GM12801 (cell line): Measurements from ENCODE around the gene NELL1.

Source experiments
- TF ChIP-seq, protein P1 (sequence below): IDR thresholded peaks from one replicate; pipeline ENCODE4 v1.5.1; 2011; ENCODE audit warnings: control low read depth; ENCODE audit not compliant: insufficient read length; ENCODE audit errors: extremely low read depth

The NELL1 gene

DNA sequence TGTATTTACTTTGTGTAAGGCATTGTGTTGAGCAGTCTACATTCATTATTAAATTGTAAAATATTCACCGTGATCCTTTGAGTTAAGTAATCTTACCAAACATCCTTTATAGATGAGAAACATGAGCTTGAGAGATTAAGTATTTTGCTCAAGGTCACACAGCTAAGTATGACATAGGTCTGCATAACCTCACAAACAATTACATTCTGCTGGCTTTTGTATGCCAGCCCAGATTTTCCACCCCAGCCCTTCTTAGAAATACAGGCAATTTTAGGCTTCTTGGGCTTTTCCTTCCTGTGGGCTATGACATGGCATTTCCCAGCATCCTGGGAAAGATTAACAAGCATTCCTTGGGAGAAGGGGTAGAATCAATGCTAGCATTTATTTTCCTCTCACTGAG is 357.3 kb downstream of the NELL1 start:
- TF ChIP-seq, protein P1, sequence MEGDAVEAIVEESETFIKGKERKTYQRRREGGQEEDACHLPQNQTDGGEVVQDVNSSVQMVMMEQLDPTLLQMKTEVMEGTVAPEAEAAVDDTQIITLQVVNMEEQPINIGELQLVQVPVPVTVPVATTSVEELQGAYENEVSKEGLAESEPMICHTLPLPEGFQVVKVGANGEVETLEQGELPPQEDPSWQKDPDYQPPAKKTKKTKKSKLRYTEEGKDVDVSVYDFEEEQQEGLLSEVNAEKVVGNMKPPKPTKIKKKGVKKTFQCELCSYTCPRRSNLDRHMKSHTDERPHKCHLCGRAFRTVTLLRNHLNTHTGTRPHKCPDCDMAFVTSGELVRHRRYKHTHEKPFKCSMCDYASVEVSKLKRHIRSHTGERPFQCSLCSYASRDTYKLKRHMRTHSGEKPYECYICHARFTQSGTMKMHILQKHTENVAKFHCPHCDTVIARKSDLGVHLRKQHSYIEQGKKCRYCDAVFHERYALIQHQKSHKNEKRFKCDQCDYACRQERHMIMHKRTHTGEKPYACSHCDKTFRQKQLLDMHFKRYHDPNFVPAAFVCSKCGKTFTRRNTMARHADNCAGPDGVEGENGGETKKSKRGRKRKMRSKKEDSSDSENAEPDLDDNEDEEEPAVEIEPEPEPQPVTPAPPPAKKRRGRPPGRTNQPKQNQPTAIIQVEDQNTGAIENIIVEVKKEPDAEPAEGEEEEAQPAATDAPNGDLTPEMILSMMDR: no peak

DNA sequence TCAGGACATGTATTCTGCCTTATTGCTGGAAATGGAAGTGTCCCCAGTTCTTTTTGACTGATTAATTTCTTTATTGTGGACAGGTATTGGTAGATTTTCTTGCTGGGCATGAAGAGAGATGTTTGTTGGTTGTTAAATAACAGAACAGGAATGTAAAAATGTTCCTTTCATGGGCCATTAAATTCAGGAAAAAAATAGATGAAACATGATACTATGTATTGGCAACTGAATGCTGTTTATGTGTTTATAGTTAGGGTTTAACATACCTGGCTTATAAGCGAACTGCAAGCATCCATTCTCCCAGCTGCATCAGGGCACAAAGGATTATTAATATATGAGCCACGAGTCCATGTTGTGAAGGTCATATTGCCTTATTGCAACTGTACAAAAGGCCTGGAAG is 368.5 kb downstream of the NELL1 start:
- TF ChIP-seq, protein P1: no peak

DNA sequence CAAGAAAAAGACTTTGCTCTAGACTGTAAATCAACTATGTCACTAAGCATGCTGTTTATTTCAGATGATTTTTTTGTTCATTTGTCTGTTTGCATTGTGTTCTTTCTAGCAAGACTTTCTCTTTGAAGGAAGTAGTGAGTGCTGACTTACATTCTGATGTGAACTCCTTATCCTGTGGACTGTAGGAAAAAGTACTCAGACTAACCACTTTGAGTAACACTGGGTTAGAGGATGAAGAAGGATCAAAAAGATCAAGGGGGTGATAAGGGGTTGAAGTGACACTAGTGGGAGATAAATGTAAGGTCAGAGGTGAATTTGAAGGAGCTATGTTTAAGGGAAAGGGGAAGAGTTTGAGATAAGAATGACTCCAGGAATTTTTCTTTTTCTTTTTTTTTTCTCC is 369.4 kb downstream of the NELL1 start:
- TF ChIP-seq, protein P1: no peak

DNA sequence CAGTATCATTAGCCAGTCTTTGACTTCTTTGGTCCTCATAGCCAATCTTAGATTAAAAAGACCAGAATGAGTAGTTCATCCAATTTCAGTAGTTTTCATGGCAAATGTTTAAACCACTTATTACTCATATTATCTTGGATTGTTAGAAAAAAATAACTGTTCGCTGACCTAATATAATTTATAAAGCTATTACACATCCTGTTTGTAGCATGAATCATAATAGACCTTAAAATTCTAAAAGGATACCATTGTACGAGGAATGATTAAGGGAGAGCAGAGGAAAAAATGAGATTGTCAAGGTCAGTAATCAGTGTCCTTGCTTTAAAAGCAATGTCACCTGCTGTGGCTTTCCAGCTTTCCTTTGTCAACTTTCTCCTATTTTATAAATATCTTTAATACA is 371.2 kb downstream of the NELL1 start:
- TF ChIP-seq, protein P1: no peak

DNA sequence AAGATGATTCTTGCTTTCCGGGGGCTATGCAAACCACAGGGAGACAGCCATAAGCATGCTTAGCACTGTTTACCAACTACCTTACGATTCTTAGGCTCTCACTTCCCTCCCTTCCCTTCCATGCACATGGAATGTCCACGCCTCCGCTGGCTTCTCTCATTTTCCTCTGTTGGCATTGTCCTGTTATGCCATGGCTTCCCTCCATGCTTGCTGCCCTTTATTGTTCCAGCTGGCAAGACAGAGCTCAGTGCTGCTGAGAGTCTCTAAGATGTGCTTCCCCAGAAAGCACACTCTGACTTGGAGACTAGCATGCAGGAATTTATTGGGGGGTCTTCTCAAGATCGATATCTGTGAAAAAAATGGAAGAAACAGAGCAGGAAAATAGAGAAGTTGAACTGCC is 379.2 kb downstream of the NELL1 start:
- TF ChIP-seq, protein P1: no peak

DNA sequence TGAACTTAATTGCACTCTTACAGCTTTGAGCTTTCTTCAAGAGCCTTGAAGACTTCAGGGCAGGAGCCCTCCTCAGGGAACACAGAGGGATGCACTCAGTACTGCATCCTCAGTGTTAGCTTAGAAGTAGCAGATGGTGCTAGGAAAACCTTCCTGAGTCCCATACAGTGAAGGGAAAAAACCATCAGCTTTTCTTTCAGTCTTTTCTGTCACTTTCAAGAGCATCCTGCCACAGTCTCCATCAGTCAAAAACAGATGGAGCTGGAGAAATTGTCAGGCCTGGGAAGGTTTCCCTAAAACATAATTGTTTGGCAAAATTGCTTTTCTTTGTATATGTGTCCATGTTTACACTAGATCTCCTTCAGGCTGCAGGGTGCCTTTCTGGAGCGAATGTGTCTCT is 384.1 kb downstream of the NELL1 start:
- TF ChIP-seq, protein P1: no peak

DNA sequence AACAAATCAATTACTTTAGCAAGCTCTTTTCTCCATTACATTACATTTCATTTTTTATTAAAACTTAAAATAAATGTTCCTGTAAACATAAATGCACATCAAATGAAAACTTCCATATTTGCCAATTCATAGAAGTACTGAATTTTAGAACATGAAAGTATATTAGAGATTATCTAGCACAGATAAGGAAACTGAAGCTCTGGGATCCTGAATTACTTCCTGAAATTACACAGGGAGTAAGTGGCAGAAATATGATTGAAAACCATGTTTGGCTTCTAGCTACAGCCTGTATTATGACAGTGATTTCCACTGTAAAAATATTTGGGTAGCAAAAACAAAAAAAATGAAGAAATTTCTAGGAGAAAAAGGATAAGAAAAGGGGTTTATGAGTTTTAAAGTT is 387.3 kb downstream of the NELL1 start:
- TF ChIP-seq, protein P1: no peak

DNA sequence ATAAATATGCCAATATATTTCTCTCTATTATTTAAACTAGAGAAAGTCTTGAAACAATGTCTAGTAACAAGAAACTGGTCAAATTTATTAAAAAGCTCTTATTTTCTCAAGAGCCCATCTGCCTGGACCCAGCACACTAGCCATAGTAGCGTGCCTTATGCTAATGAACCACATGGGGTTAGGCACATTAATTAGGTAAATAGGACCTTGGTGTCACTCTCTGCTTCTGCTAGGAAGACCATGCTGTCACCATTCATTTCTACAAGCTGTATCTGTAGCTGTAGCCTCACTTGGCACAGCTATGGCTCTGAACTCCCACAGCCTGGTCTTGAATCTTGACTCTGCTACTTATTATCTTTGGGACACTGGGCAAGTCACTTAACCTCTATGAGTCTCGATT is 390.5 kb downstream of the NELL1 start:
- TF ChIP-seq, protein P1: no peak
